HL-60 (cell line): Measurements from ENCODE around the gene KRTAP5-6.

Source experiments
- DNase-seq, 2 experiments: peaks; one replicate each; pipeline ENCODE4 v3.0.0-alpha.2; 2010 to 2020; ENCODE audit warnings: low read depth in 1 of 2, low spot score in 1 of 2
- H3K27ac ChIP-seq: fragments of 250-450 bp; sonication (Bioruptor Pico); replicated peaks from 2 replicates; pipeline ENCODE4 v1.5.1; 2020; ENCODE audit warnings: mild to moderate bottlenecking, moderate library complexity
- H3K27me3 ChIP-seq: fragments of 250-450 bp; sonication (Bioruptor Pico); 2 replicates; pipeline ENCODE4 v1.5.1; 2021; ENCODE audit warnings: mild to moderate bottlenecking, moderate library complexity; ENCODE audit not compliant: insufficient read depth, poor library complexity, severe bottlenecking
- H3K4me3 ChIP-seq: replicated peaks from 2 replicates; pipeline ENCODE4 v1.5.1; 2011; ENCODE audit warnings: mild to moderate bottlenecking, control low read depth, low read length; ENCODE audit not compliant: insufficient read depth
- GABPA ChIP-seq: IDR thresholded peaks from 2 replicates; pipeline ENCODE4 v1.6.1; 2012; ENCODE audit warnings: low read depth
- POLR2AphosphoS5 ChIP-seq: IDR thresholded peaks from 2 replicates; pipeline ENCODE4 v1.6.1; 2012; ENCODE audit warnings: low read depth
- SPI1 ChIP-seq: IDR thresholded peaks from 2 replicates; pipeline ENCODE4 v1.6.1; 2012; ENCODE audit warnings: low read depth, mild to moderate bottlenecking, borderline replicate concordance
- TF ChIP-seq, protein P1 (sequence below): IDR thresholded peaks from one replicate; pipeline ENCODE4 v1.5.1; 2011; ENCODE audit warnings: low read length, control low read depth, inconsistent platforms; ENCODE audit not compliant: insufficient read depth
- TF ChIP-seq, protein P2 (sequence below): IDR thresholded peaks from 2 replicates; pipeline ENCODE4 v1.6.1; 2012; ENCODE audit warnings: low read depth; ENCODE audit not compliant: insufficient replicate concordance

Gene KRTAP5-6

DNA sequence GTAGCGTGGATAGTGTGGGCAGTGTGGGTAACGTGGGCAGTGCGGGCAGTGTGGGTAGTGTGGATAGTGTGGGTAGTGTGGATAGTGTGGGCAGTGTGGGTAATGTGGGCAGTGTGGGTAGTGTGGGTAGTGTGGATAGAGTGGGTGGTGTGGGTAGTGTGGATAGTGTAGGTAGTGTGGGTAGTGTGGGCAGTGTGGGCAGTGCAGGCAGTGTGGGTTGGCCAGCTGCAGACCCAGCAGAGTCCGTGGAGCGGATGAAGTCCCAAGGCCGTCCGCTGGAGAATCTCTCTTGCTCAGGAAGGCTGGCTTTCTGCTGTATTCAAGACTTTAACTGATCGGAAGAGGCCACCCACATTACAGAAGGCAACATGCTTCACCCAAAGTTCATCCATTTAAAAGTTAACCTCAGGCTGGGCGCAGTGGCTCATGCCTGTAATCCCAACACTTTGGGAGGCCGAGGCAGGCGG is 26.1 kb upstream of the KRTAP5-6 start:
- Histone ChIP-seq H3K27me3 (peaks cover 55% of the 10 kb centered on the region), H3K27ac (no peak overlapping the region), H3K4me3 (no peak overlapping the region)
- no peak for DNase-seq
- TF ChIP-seq, protein P1, sequence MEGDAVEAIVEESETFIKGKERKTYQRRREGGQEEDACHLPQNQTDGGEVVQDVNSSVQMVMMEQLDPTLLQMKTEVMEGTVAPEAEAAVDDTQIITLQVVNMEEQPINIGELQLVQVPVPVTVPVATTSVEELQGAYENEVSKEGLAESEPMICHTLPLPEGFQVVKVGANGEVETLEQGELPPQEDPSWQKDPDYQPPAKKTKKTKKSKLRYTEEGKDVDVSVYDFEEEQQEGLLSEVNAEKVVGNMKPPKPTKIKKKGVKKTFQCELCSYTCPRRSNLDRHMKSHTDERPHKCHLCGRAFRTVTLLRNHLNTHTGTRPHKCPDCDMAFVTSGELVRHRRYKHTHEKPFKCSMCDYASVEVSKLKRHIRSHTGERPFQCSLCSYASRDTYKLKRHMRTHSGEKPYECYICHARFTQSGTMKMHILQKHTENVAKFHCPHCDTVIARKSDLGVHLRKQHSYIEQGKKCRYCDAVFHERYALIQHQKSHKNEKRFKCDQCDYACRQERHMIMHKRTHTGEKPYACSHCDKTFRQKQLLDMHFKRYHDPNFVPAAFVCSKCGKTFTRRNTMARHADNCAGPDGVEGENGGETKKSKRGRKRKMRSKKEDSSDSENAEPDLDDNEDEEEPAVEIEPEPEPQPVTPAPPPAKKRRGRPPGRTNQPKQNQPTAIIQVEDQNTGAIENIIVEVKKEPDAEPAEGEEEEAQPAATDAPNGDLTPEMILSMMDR = no peak
- no peak for TF ChIP-seq GABPA

DNA sequence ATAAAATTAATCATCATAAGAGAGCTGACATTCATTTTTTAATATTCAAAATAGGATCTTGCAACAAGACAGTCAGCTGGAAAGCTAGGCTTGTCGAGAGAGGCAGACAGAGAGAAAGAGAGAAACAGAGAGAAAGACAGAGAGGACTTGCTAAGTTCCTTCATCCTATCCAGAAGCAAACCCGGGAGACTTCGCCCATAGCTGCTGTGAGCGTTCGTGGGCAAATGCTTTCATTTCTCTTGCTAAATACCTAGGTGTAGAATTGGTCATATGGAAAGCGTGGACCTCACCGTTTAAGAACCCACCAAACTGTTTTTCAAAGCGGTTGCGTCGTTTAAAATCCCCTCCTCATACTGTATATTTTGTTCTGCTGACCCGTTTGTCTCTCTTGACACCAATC is 25.3 kb upstream of the KRTAP5-6 start:
- H3K4me3 ChIP-seq = no peak overlapping the region
- no peak for DNase-seq
- H3K27ac ChIP-seq = no peak overlapping the region
- peaks cover 62% of the 10 kb centered on the region for H3K27me3 ChIP-seq
- TF ChIP-seq GABPA (no peak), POLR2AphosphoS5 (no peak)

DNA sequence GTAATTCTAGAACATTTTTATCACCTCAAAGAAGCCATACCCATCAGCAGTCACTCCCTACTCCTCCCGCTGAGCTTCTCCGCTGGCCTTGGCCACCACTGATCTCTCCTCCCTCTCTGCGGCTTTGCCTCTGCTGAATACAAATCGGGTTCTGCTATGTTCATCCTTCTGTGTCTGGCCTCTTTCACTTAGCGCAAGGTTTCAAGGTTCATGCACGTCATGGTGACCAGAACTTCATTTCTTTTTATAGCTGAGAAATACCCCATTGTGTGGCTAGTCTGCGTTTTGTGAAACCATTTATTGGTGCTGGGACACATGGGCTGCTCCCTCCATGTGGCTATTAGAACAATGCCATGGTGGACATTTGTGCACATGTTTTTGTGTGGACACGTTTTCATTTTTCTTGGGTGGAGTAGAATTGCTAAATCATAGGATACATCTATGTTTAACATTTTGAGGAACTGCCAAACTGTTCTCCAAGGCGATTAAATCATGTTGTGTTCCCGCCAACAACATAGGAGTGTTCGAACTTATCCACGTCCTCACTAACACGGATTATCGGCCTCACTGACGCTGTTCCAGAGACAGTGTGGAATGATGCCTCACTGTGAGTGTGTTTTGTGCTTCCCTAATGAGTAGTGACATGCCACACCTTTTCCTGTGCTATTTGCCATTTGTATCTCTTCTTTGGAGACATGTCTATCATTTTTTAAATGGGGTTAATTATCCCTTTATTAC is 24.2 kb upstream of the KRTAP5-6 start:
- TF ChIP-seq SPI1 = no peak
- no peak for TF ChIP-seq POLR2AphosphoS5
- TF ChIP-seq, protein P1 = no peak
- TF ChIP-seq GABPA = no peak
- TF ChIP-seq, protein P2, sequence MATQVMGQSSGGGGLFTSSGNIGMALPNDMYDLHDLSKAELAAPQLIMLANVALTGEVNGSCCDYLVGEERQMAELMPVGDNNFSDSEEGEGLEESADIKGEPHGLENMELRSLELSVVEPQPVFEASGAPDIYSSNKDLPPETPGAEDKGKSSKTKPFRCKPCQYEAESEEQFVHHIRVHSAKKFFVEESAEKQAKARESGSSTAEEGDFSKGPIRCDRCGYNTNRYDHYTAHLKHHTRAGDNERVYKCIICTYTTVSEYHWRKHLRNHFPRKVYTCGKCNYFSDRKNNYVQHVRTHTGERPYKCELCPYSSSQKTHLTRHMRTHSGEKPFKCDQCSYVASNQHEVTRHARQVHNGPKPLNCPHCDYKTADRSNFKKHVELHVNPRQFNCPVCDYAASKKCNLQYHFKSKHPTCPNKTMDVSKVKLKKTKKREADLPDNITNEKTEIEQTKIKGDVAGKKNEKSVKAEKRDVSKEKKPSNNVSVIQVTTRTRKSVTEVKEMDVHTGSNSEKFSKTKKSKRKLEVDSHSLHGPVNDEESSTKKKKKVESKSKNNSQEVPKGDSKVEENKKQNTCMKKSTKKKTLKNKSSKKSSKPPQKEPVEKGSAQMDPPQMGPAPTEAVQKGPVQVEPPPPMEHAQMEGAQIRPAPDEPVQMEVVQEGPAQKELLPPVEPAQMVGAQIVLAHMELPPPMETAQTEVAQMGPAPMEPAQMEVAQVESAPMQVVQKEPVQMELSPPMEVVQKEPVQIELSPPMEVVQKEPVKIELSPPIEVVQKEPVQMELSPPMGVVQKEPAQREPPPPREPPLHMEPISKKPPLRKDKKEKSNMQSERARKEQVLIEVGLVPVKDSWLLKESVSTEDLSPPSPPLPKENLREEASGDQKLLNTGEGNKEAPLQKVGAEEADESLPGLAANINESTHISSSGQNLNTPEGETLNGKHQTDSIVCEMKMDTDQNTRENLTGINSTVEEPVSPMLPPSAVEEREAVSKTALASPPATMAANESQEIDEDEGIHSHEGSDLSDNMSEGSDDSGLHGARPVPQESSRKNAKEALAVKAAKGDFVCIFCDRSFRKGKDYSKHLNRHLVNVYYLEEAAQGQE = no peak
- no peak overlapping the region for H3K27ac ChIP-seq
- no peak for DNase-seq
- peaks cover 63% of the 10 kb centered on the region for H3K27me3 ChIP-seq
- H3K4me3 ChIP-seq = no peak overlapping the region

DNA sequence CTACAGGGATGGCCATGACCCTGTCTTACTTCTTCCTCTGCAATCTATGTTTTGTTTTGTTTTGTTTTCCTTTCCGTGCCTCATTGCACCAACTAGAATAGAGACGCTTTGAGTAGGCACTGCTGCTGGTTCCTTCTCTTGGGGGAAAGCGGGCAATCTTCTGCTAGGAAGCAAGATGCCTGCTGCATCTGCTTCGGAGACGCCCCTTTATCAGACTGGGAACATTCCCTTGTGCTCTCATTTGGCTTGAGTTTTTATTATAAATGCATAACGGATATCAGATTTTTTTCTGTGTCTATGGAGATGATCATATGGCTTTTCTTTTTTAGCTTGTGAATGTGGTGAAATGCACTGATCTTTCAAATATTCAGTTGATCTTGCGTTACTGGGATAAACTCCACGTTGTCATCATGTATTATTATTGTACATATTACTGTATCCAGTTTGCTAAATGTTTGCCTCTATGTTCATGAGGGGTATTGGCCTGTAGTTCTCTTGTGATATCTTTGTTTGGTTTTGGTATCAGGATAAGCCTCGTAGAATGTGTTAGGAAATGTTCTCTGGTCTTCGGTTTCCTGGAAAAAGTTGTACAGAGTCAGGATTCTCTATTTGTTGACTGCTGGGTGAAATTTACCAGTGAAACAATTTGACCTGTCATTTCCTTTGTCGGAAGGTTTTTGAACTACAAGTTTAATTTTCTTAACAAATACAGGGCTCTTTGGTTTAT is 23.4 kb upstream of the KRTAP5-6 start:
- Histone ChIP-seq H3K27ac (no peak overlapping the region), H3K4me3 (no peak overlapping the region), H3K27me3 (peaks cover 56% of the 10 kb centered on the region)
- no peak for DNase-seq
- TF ChIP-seq, protein P2 = no peak
- TF ChIP-seq GABPA = no peak
- TF ChIP-seq, protein P1 = no peak
- TF ChIP-seq SPI1 = no peak
- no peak for TF ChIP-seq POLR2AphosphoS5
